ENCODE data around the gene FERMT3. TPM values are rescaled to one million over a fixed set of nuclear protein-coding genes. Genes with fewer than 3 reads are reported as not detected.

FERMT3 gene
- total and polyA plus RNA-seq, 2 of the 13 experiments (the other 11 are each of a cell fraction or from before 2014, with no cell fraction given): 0.29 TPM; not detected in 1

GRCh38 chr11:64181506-64182411 is 24.8 kb upstream of the FERMT3 start (continued):
- TF ChIP-seq FOXA3 (CRISPR knock-in tag; IDR thresholded peaks at IDR 0.05) (no peak; the same call in 1 of the 2 replicates), NCOA2 (CRISPR knock-in tag; IDR thresholded peaks at IDR 0.05) (no peak), DZIP1 (CRISPR knock-in tag; IDR thresholded peaks at IDR 0.05) (no peak), MAFF (IDR thresholded peaks at IDR 0.05; ENCODE audit: low read depth, low read length) (no peak), ZNF709 (CRISPR knock-in tag; IDR thresholded peaks at IDR 0.05) (no peak), RFX3 (CRISPR knock-in tag; IDR thresholded peaks at IDR 0.05) (no peak), HDAC2 (CRISPR knock-in tag; IDR thresholded peaks at IDR 0.05) (no peak), MXD3 (CRISPR knock-in tag; IDR thresholded peaks at IDR 0.05) (no peak), RERE (CRISPR knock-in tag; IDR thresholded peaks at IDR 0.05; ENCODE audit: low read depth) (no peak), AGO2 (optimal IDR thresholded peaks at IDR 0.05; ENCODE audit: low read depth, low read length) (no peak), ZNF766 (CRISPR knock-in tag; IDR thresholded peaks at IDR 0.05; ENCODE audit: borderline replicate concordance) (0 out of 2 replicates have a peak, but pooled peaks have one; percentile 56), PAF1 (CRISPR knock-in tag; IDR thresholded peaks at IDR 0.05) (no peak), RBAK (CRISPR knock-in tag; IDR thresholded peaks at IDR 0.05) (no peak), DBP (CRISPR knock-in tag; IDR thresholded peaks at IDR 0.05; ENCODE audit: not compliant biosample characterization) (no peak), PLSCR1 (CRISPR knock-in tag; IDR thresholded peaks at IDR 0.05; ENCODE audit: borderline replicate concordance) (no peak), ZNF256 (CRISPR knock-in tag; conservative IDR thresholded peaks at IDR 0.05) (no peak), MAFK (conservative IDR thresholded peaks at IDR 0.05 in 1 of 2, IDR thresholded peaks at IDR 0.05 in 1 of 2; ENCODE audit: low read length in 2 of 2) (no peak), REPIN1 (CRISPR knock-in tag; IDR thresholded peaks at IDR 0.05; ENCODE audit: borderline replicate concordance, low read depth) (no peak), NCOA5 (CRISPR knock-in tag; IDR thresholded peaks at IDR 0.05) (no peak)
